KMS-11 (cell line): ENCODE results near the gene CDK2AP2.

Source experiments
- H2AFZ ChIP-seq: fragments of 200-600 bp; sonication (generic); 2 replicates; pipeline ENCODE4 v1.6.1; 2016; ENCODE audit warnings: antibody characterized with exemption, mixed run types, low read depth
- H3K27ac ChIP-seq: fragments of 200-600 bp; sonication (generic); 2 replicates; pipeline ENCODE4 v1.6.1; 2016; ENCODE audit warnings: mild to moderate bottlenecking, mixed run types
- H3K27me3 ChIP-seq: fragments of 200-600 bp; sonication (generic); 2 replicates; pipeline ENCODE4 v1.6.1; 2017; ENCODE audit warnings: mild to moderate bottlenecking, low read depth, mixed run types, moderate library complexity; ENCODE audit not compliant: insufficient read depth
- H3K36me3 ChIP-seq: fragments of 200-600 bp; sonication (generic); 2 replicates; pipeline ENCODE4 v1.6.1; 2017; ENCODE audit warnings: mild to moderate bottlenecking, mixed run types; ENCODE audit not compliant: insufficient read depth
- H3K4me1 ChIP-seq: fragments of 200-600 bp; sonication (generic); 2 replicates; pipeline ENCODE4 v1.6.1; 2016; ENCODE audit warnings: mild to moderate bottlenecking, low read depth, mixed run types; ENCODE audit not compliant: poor library complexity, severe bottlenecking
- H3K4me2 ChIP-seq: fragments of 200-600 bp; sonication (generic); 2 replicates; pipeline ENCODE4 v1.7.0; 2016; ENCODE audit warnings: mild to moderate bottlenecking, mixed run types
- H3K4me3 ChIP-seq: fragments of 200-600 bp; sonication (generic); IDR thresholded peaks from 2 replicates; pipeline ENCODE4 v1.6.1; 2017; ENCODE audit warnings: low read depth, low read length, mixed read lengths; ENCODE audit not compliant: insufficient read depth
- H3K79me2 ChIP-seq: fragments of 200-600 bp; sonication (generic); 2 replicates; pipeline ENCODE4 v1.6.1; 2016; ENCODE audit warnings: low read depth, mixed run types; ENCODE audit not compliant: insufficient read depth
- H3K9ac ChIP-seq: fragments of 200-600 bp; sonication (generic); 2 replicates; pipeline ENCODE4 v1.6.1; 2016; ENCODE audit warnings: mild to moderate bottlenecking, mixed run types
- H4K20me1 ChIP-seq: fragments of 200-600 bp; sonication (generic); 2 replicates; pipeline ENCODE4 v1.6.1; 2016; ENCODE audit warnings: mild to moderate bottlenecking, mixed run types; ENCODE audit not compliant: insufficient read depth
- TF ChIP-seq, protein P1 (sequence below): fragments of 200-600 bp; sonication (generic); conservative IDR thresholded peaks from 2 replicates; pipeline ENCODE4 v1.6.1; 2017; ENCODE audit warnings: low read depth, mild to moderate bottlenecking, antibody characterized with exemption, low read length, moderate library complexity, mixed read lengths

The CDK2AP2 gene

DNA sequence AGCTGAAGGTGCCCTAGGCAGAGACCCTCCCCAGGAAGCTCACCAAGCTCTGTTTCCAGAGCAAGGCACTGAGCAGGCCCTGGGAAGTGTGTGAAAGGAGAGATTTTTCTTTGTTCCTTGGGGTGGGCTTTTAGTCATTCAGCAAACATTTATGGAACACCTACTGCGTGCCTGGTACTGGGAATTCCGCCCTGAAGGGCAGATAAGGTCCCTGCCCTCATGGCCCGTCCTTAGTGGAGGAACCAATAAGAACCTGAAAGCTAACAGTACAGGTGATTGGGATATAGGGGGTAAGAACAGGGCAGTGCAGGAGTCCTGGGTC is 42.8 kb downstream of the CDK2AP2 start:
- Histone ChIP-seq H2AFZ (peak overlapping the region; percentile 71; the same call in 1 of the 2 replicates), H3K27ac (peak overlapping the region; percentile 50), H3K9ac (peak overlapping the region; percentile 74; the same call in 1 of the 2 replicates), H4K20me1 (no peaks in the 10 kb centered on the region), H3K27me3 (no peaks in the 10 kb centered on the region; the same call in 1 of the 2 replicates), H3K79me2 (no peaks in the 10 kb centered on the region), H3K36me3 (no peaks in the 10 kb centered on the region), H3K4me3 (no peak overlapping the region), H3K4me2 (peak overlapping the region; percentile 71), H3K4me1 (peaks cover 22% of the 10 kb centered on the region)
- TF ChIP-seq, protein P1, sequence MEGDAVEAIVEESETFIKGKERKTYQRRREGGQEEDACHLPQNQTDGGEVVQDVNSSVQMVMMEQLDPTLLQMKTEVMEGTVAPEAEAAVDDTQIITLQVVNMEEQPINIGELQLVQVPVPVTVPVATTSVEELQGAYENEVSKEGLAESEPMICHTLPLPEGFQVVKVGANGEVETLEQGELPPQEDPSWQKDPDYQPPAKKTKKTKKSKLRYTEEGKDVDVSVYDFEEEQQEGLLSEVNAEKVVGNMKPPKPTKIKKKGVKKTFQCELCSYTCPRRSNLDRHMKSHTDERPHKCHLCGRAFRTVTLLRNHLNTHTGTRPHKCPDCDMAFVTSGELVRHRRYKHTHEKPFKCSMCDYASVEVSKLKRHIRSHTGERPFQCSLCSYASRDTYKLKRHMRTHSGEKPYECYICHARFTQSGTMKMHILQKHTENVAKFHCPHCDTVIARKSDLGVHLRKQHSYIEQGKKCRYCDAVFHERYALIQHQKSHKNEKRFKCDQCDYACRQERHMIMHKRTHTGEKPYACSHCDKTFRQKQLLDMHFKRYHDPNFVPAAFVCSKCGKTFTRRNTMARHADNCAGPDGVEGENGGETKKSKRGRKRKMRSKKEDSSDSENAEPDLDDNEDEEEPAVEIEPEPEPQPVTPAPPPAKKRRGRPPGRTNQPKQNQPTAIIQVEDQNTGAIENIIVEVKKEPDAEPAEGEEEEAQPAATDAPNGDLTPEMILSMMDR: no peak

DNA sequence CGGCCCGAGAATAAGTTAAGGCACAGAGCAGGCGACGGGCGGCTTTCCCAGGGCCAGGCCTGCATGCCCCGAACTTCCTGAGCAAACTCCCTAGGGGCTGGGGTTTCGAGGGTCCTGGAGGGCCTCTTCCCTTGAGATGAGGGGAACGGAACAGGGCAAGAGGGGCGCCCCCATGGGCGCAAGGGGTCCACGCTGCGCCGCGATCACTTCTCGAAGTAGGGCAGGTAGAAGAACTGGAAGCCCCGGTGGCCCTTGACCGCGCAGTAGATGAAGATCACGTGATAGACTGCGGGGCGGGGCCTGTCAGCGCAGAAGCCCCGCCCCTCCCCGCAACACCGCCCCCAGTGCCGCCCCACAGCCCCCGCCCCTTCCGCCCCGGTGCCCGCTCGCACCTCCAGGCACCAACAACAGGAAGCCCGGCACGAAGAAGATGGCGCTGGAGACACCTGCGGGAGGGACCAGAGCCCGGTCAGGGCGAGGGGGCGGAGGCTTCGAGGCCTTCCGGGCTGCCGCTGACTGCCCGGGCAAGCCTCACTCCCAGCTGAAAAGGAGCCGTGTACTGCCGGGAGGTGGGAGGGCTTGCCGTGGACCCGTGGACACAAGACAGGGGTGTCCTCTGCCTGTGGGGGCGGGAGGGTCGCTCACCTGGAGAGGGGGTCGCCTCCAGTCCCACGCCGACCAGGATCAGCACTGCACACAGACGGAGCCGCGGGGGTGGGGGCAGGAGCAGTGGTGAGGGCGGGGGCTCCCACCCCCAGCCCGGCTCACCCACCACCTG is 43.4 kb downstream of the CDK2AP2 start:
- H3K27ac ChIP-seq: peak overlapping the region; percentile 50

DNA sequence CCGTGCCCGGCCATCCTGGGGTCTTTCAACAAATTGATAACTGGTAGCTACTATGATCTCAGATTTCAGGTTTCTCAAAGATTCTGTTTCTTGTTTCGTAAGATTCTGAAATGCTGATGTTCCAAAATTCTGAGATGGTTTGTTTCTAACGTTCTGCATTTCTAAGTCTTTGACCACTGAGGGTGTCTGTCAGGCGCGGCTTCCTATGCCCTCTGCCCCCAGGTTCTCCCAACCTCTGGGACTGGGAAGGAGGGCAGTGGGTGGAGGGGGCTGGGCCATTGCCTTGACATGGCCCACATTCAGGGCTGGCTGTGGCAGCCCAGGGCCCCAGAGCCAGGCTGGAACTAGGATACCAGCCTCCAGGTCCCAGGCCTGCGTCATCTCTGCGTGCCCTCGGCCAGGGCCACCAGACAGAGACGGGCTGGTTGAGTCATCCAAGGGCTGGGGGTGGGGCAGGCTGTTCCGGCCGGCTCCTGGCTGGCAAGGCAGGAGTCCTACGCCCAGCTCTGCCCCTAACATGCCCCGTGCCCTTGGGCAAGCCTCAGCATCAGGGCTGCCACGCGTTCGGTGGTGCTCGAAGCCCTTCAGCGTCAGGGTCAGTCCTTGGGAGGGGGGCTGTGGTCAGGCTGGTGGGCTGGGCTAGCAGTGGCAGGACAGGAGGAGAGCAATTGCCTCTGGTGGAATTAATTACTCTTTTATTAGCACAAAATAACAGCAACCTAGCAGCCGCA is 44.1 kb downstream of the CDK2AP2 start:
- Histone ChIP-seq H3K4me3 (no peak overlapping the region), H3K9ac (no peak overlapping the region; the same call in 1 of the 2 replicates), H3K27ac (no peak overlapping the region), H3K27me3 (no peaks in the 10 kb centered on the region; the same call in 1 of the 2 replicates), H4K20me1 (no peaks in the 10 kb centered on the region), H3K4me2 (peak overlapping the region; percentile 38; the same call in 1 of the 2 replicates), H3K79me2 (no peaks in the 10 kb centered on the region), H3K4me1 (peaks cover 15% of the 10 kb centered on the region), H3K36me3 (no peaks in the 10 kb centered on the region), H2AFZ (peak overlapping the region; percentile 71)
- TF ChIP-seq, protein P1: no peak

More for the DNA sequence above, 43.4 kb downstream of the CDK2AP2 start:
- H3K27me3 ChIP-seq: no peaks in the 10 kb centered on the region; the same call in 1 of the 2 replicates
- H3K4me2 ChIP-seq: peak overlapping the region; percentile 71
- H2AFZ ChIP-seq: peak overlapping the region; percentile 71
- H3K36me3 ChIP-seq: no peaks in the 10 kb centered on the region
- no peaks in the 10 kb centered on the region for H3K79me2 ChIP-seq
- peak overlapping the region; percentile 74; the same call in 1 of the 2 replicates for H3K9ac ChIP-seq
- TF ChIP-seq, protein P1: no peak
- peaks cover 17% of the 10 kb centered on the region for H3K4me1 ChIP-seq
- H3K4me3 ChIP-seq: no peak overlapping the region
- no peaks in the 10 kb centered on the region for H4K20me1 ChIP-seq

DNA sequence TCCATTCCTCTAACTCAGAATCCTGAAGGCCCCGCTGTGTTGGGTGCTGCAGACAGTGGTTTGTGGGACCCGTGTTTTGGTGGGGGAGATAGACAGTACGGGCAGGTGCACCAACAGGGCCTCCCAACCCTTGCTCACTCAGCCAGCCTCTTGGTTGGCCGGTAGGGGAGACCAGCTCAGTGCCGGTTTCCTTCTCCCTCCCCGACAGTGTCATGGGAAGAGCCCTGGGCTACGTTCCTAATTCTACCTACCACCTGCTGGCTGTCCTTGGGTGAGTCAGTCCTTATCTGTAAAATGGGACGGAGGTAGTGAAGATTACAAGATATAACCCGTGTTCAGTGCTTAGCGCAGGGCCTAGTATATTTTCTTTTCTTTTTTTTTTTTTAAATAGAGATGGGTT is 44.8 kb downstream of the CDK2AP2 start:
- H3K4me2 ChIP-seq: no peak overlapping the region
- TF ChIP-seq, protein P1: no peak
- no peaks in the 10 kb centered on the region; the same call in 1 of the 2 replicates for H3K27me3 ChIP-seq
- H3K4me1 ChIP-seq: peaks cover 15% of the 10 kb centered on the region
- no peaks in the 10 kb centered on the region for H4K20me1 ChIP-seq
- H3K4me3 ChIP-seq: no peak overlapping the region
- H3K36me3 ChIP-seq: no peaks in the 10 kb centered on the region
- H3K27ac ChIP-seq: no peak overlapping the region
- H3K79me2 ChIP-seq: no peaks in the 10 kb centered on the region
- H2AFZ ChIP-seq: no peak overlapping the region
- H3K9ac ChIP-seq: no peak overlapping the region
